Ectodermal cell (in vitro differentiated cells): Measurements from ENCODE around the gene RBM28.
"Not testable (repeated sequence)": the region's sequence is repeated elsewhere in the genome, so short reads cannot be mapped to it uniquely, and the experiment has no call there.

Experiments used
- H3K27ac ChIP-seq: 2 replicates; pipeline ENCODE4 v1.7.0; 2013; ENCODE audit warnings: mild to moderate bottlenecking, low read depth, low read length; ENCODE audit not compliant: insufficient read depth, poor library complexity, severe bottlenecking
- H3K27me3 ChIP-seq: 2 replicates; pipeline ENCODE4 v1.7.0; 2013; ENCODE audit warnings: mild to moderate bottlenecking, low read length; ENCODE audit not compliant: insufficient read depth, control insufficient read depth, poor library complexity, severe bottlenecking
- H3K36me3 ChIP-seq: one replicate; pipeline ENCODE4 v1.7.0; 2013; ENCODE audit warnings: low read length; ENCODE audit not compliant: control insufficient read depth, insufficient read depth
- H3K4me1 ChIP-seq: one replicate; pipeline ENCODE4 v1.7.0; 2013; ENCODE audit warnings: low read length; ENCODE audit not compliant: control insufficient read depth, insufficient read depth
- H3K4me3 ChIP-seq: 2 replicates; pipeline ENCODE4 v1.7.0; 2013; ENCODE audit warnings: low read depth, low read length, control low read depth; ENCODE audit not compliant: insufficient read depth
- H3K9me3 ChIP-seq: 2 replicates; pipeline ENCODE4 v1.7.0; 2013; ENCODE audit warnings: mild to moderate bottlenecking, low read length, moderate library complexity; ENCODE audit not compliant: control insufficient read depth
- WGBS, 2 experiments: methylation state at CpG; one replicate each; pipeline ENCODE4 v1.1.7; 2013; ENCODE audit warnings: missing lambda C conversion rate in 2 of 2; 5-methylcytosine and 5-hydroxymethylcytosine counted together

Gene RBM28

DNA sequence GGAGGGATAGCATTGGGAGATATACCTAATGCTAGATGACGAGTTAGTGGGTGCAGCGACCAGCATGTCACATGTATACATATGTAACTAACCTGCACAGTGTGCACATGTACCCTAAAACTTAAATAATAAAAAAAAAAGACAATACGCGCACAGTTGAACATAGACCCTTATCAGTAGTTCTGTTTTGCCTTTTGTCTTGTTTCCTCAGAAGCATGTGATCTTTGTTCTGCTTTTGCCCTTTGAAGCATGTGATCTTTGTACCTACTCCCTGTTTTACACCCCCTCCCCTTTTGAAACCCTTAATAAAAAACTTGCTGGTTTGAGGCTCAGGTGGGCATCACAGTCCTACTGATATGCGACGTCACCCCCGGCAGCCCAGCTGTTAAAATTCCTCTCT is 45.7 kb downstream of the RBM28 start:
- WGBS, 2 experiments, result 86 to 89% methylated on average over 5 to 6 of the region's 7 CpGs

GRCh38 chr7:128287556-128287955 is 56.2 kb downstream of the RBM28 start:
- H3K36me3 ChIP-seq, result no peaks in the 10 kb centered on the region
- WGBS, 2 experiments, result 93 to 97% methylated on average over 4 of the region's 4 CpGs
- H3K4me1 ChIP-seq, result no peaks in the 10 kb centered on the region
- no peaks in the 10 kb centered on the region for H3K27me3 ChIP-seq
- no peak overlapping the region for H3K27ac ChIP-seq
- H3K4me3 ChIP-seq, result no peak overlapping the region
- no peaks in the 10 kb centered on the region for H3K9me3 ChIP-seq

More for the DNA sequence above, 45.7 kb downstream of the RBM28 start:
- H3K27me3 ChIP-seq, H3K27ac ChIP-seq, H3K4me3 ChIP-seq, H3K9me3 ChIP-seq, H3K36me3 ChIP-seq: not testable (repeated sequence)
- peaks cover 11% of the 10 kb centered on the region for H3K4me1 ChIP-seq

- WGBS, 2 experiments, result 93 to 96% methylated on average over 7 of the region's 7 CpGs
- no peaks in the 10 kb centered on the region for H3K27me3 ChIP-seq
Observed at GRCh38 chr7:128284102-128284501, 59.6 kb downstream of the RBM28 start.

GRCh38 chr7:128281605-128282380 is 61.9 kb downstream of the RBM28 start:
- 92% methylated on average over 4 of the region's 4 CpGs for WGBS, 2 experiments
- no peak overlapping the region for H3K4me3 ChIP-seq

More at GRCh38 chr7:128284102-128284501, 59.6 kb downstream of the RBM28 start:
- H3K27ac ChIP-seq, result no peak overlapping the region
- no peaks in the 10 kb centered on the region for H3K4me1 ChIP-seq
- H3K9me3 ChIP-seq, result no peaks in the 10 kb centered on the region
- no peaks in the 10 kb centered on the region for H3K36me3 ChIP-seq
- no peak overlapping the region for H3K4me3 ChIP-seq

GRCh38 chr7:128280451-128280850 is 63.3 kb downstream of the RBM28 start:
- not testable (repeated sequence) for H3K27me3 ChIP-seq, H3K9me3 ChIP-seq, H3K27ac ChIP-seq, H3K4me3 ChIP-seq, H3K36me3 ChIP-seq, H3K4me1 ChIP-seq
- WGBS, 2 experiments, result 82 to 100% methylated on average over 1 of the region's 1 CpG

More at GRCh38 chr7:128281605-128282380, 61.9 kb downstream of the RBM28 start:
- no peaks in the 10 kb centered on the region for H3K4me1 ChIP-seq
- no peaks in the 10 kb centered on the region for H3K36me3 ChIP-seq
- H3K27me3 ChIP-seq, result no peaks in the 10 kb centered on the region
- no peaks in the 10 kb centered on the region for H3K9me3 ChIP-seq
- no peak overlapping the region for H3K27ac ChIP-seq

- no peaks in the 10 kb centered on the region for H3K9me3 ChIP-seq
- WGBS, 2 experiments, result 90 to 97% methylated on average over 5 to 6 of the region's 6 CpGs
- no peaks in the 10 kb centered on the region for H3K36me3 ChIP-seq
- H3K27me3 ChIP-seq, result no peaks in the 10 kb centered on the region
- H3K4me1 ChIP-seq, result peaks cover 4% of the 10 kb centered on the region
- no peak overlapping the region for H3K27ac ChIP-seq
- no peak overlapping the region for H3K4me3 ChIP-seq
Observed at GRCh38 chr7:128279124-128279713, 64.5 kb downstream of the RBM28 start.

- H3K4me3 ChIP-seq, result no peak overlapping the region
- no peaks in the 10 kb centered on the region for H3K36me3 ChIP-seq
- peaks cover 4% of the 10 kb centered on the region for H3K4me1 ChIP-seq
- no peaks in the 10 kb centered on the region for H3K27me3 ChIP-seq
- no peak overlapping the region for H3K27ac ChIP-seq
- no peaks in the 10 kb centered on the region for H3K9me3 ChIP-seq
- WGBS, 2 experiments, result 95 to 100% methylated on average over 1 of the region's 1 CpG
Observed at GRCh38 chr7:128278366-128278765, 65.3 kb downstream of the RBM28 start.

- H3K4me1 ChIP-seq, result peaks cover 4% of the 10 kb centered on the region
- H3K9me3 ChIP-seq, result no peaks in the 10 kb centered on the region
- H3K36me3 ChIP-seq, result no peaks in the 10 kb centered on the region
- no peak overlapping the region for H3K4me3 ChIP-seq
- WGBS, 2 experiments, result 91 to 94% methylated on average over 4 of the region's 4 CpGs
- H3K27me3 ChIP-seq, result no peaks in the 10 kb centered on the region
- no peak overlapping the region for H3K27ac ChIP-seq
Observed at GRCh38 chr7:128275681-128276080, 68.0 kb downstream of the RBM28 start.

- H3K36me3 ChIP-seq, result no peaks in the 10 kb centered on the region
- H3K4me3 ChIP-seq, result no peak overlapping the region
- 64 to 65% methylated on average over 3 of the region's 3 CpGs for WGBS, 2 experiments
- no peak overlapping the region for H3K27ac ChIP-seq
- no peaks in the 10 kb centered on the region for H3K27me3 ChIP-seq
- peaks cover 4% of the 10 kb centered on the region for H3K4me1 ChIP-seq
- no peaks in the 10 kb centered on the region for H3K9me3 ChIP-seq
Observed at GRCh38 chr7:128274884-128275603, 68.7 kb downstream of the RBM28 start.

GRCh38 chr7:128274246-128274883 is 69.3 kb downstream of the RBM28 start:
- Histone ChIP-seq H3K4me3 (no peak overlapping the region), H3K27ac (no peak overlapping the region), H3K36me3 (no peaks in the 10 kb centered on the region), H3K27me3 (no peaks in the 10 kb centered on the region), H3K9me3 (no peaks in the 10 kb centered on the region), H3K4me1 (peaks cover 4% of the 10 kb centered on the region)
- WGBS, 2 experiments, result 85 to 89% methylated on average over 4 of the region's 4 CpGs
